Gastroesophageal sphincter (tissue), 4 donors: Measurements from ENCODE around the gene OSTF1. TPM values are rescaled to one million over a fixed set of nuclear protein-coding genes. Genes with fewer than 3 reads are reported as not detected.

Experiments
- ATAC-seq: fragments of 150-250 bp; one replicate; pipeline ENCODE4 v1.9.1; 2016; ENCODE audit warnings: mild to moderate bottlenecking, moderate library complexity
- H3K27ac ChIP-seq, 4 donors: fragments of 200-600 bp; sonication (generic) in 3 of 4; 1 replicate in 3 of 4; 2 replicates in 1 of 4; pipeline ENCODE4 v1.5.1; 2016 to 2019
- H3K27me3 ChIP-seq: fragments of 200-600 bp; sonication (generic); one replicate; pipeline ENCODE4 v1.5.1; 2019
- H3K36me3 ChIP-seq, 2 donors: fragments of 200-600 bp; sonication (generic); one replicate each; pipeline ENCODE4 v1.5.1; 2019; ENCODE audit warnings: control low read depth in 1 of 2
- H3K4me1 ChIP-seq, 3 donors: fragments of 200-600 bp; sonication (generic); 1 replicate in 2 of 3; 2 replicates in 1 of 3; pipeline ENCODE4 v1.5.1; 2016 to 2019; ENCODE audit warnings: control low read depth in 2 of 3
- H3K4me3 ChIP-seq, 2 donors: fragments of 200-600 bp; sonication (generic); one replicate each; pipeline ENCODE4 v1.5.1; 2019; ENCODE audit warnings: mild to moderate bottlenecking in 1 of 2, moderate library complexity in 1 of 2
- H3K9me3 ChIP-seq, 3 donors: fragments of 200-600 bp; sonication (generic); one replicate each; pipeline ENCODE4 v1.5.1; 2017 to 2019; ENCODE audit warnings: control low read depth in 2 of 3
- CTCF ChIP-seq, 4 experiments: fragments of 200-600 bp in 2 of 4; fragments of 450-650 bp in 2 of 4; sonication (generic) in 1 of 4; IDR thresholded peaks; one replicate each; pipeline ENCODE4 v1.5.1; 2017 to 2019; ENCODE audit warnings: antibody characterized with exemption in 4 of 4, mild to moderate bottlenecking in 2 of 4, moderate library complexity in 2 of 4
- EP300 ChIP-seq: sonication (generic); formaldehyde crosslinking; IDR thresholded peaks from one replicate; pipeline ENCODE4 v1.6.1; 2017; ENCODE audit warnings: antibody characterized with exemption, mild to moderate bottlenecking
- POLR2A ChIP-seq, 2 donors: fragments of 450-650 bp; IDR thresholded peaks; one replicate each; pipeline ENCODE4 v1.6.1; 2017; ENCODE audit warnings: antibody characterized with exemption in 2 of 2, mild to moderate bottlenecking in 2 of 2, moderate library complexity in 1 of 2
- POLR2AphosphoS5 ChIP-seq: sonication (generic); formaldehyde crosslinking; IDR thresholded peaks from one replicate; pipeline ENCODE4 v1.6.1; 2017; ENCODE audit warnings: antibody characterized with exemption
- WGBS, 2 donors: methylation state at CpG; one replicate each; pipeline ENCODE4 v1.1.5; 2018; ENCODE audit warnings: low coverage in 1 of 2; 5-methylcytosine and 5-hydroxymethylcytosine counted together
- total RNA-seq, 4 donors: library from RNA; depleted of rRNA; stranded (reverse); fragments of >200 nt; gene quantifications; one replicate each; pipeline ENCODE4 v1.1.0, GENCODE V29; 2016

Gene OSTF1
- total RNA-seq, 4 donors from 2014 or later = 9.7 to 37.6 (median 28.5) TPM

DNA sequence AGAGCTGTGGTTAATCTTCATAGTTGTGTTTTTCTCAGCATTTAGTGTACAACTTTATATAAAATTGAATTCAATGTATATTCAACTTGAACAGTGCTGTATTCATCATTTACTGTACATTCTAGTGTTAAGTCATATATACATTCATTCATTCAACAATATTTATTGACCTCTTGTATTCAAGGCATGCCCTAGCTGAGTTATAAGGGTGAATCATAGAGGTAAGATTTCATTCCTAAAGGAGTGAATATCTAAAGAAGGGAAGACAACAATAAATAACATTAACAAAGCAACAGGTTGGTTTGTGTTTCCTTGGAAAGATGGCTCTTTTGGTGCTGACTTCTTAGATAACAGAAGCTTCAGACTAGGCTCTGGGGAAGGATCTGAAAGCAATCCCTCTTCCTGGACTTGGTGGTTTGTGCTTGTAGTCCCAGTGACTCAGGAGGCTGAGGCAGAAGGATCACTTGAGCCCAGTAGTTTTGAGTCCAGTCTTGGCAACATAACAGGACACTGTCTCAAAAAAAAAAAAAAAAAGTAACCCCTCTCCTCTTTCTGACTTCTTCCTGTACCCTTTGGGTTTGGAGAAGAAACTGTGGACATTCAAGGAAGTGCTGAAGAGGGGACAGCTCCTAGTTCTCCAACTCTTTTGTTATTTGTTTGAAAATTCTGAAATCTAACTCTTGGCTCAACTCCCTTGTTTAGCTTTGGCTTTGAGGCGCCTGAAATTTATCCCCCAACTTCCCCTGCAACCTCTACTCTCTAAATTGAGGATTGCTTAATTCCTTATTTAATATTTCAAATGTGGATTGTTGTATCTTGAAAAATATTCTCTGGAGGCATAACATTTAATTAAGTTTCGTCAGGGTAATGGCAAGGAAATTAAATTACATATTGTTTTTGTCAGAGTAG, 80.2 kb downstream of the OSTF1 start:
- H3K27ac ChIP-seq = no peak overlapping the region
- H3K9me3 ChIP-seq = peaks cover 0 to 24% (median 0%) of the 10 kb centered on the region in 3 donors
- peaks cover 0 to 40% of the 10 kb centered on the region in 2 donors for H3K36me3 ChIP-seq
- TF ChIP-seq POLR2A (IDR thresholded peaks at IDR 0.05) (no peak), EP300 (no peak), POLR2AphosphoS5 (no peak), CTCF (IDR thresholded peaks at IDR 0.05) (no peak)
- WGBS, 2 donors = 29 to 40% methylated on average over 2 of the region's 2 CpGs
- no peaks in the 10 kb centered on the region for H3K4me1 ChIP-seq
- no peak for ATAC-seq
- no peaks in the 10 kb centered on the region for H3K27me3 ChIP-seq
- no peak overlapping the region for H3K4me3 ChIP-seq

GRCh38 chr9:75169623-75170022, 81.3 kb downstream of the OSTF1 start:
- Histone ChIP-seq H3K27ac (no peak overlapping the region), H3K36me3 (peaks cover 0 to 34% of the 10 kb centered on the region in 2 donors), H3K27me3 (no peaks in the 10 kb centered on the region), H3K4me3 (no peak overlapping the region), H3K9me3 (peaks cover 0 to 17% (median 0%) of the 10 kb centered on the region in 3 donors), H3K4me1 (no peaks in the 10 kb centered on the region)
- WGBS, 2 donors = 69 to 70% methylated on average over 4 of the region's 4 CpGs
- no peak for TF ChIP-seq POLR2A (IDR thresholded peaks at IDR 0.05)
- TF ChIP-seq POLR2AphosphoS5 = no peak
- TF ChIP-seq CTCF (IDR thresholded peaks at IDR 0.05) = no peak
- no peak for TF ChIP-seq EP300
- no peak for ATAC-seq

DNA sequence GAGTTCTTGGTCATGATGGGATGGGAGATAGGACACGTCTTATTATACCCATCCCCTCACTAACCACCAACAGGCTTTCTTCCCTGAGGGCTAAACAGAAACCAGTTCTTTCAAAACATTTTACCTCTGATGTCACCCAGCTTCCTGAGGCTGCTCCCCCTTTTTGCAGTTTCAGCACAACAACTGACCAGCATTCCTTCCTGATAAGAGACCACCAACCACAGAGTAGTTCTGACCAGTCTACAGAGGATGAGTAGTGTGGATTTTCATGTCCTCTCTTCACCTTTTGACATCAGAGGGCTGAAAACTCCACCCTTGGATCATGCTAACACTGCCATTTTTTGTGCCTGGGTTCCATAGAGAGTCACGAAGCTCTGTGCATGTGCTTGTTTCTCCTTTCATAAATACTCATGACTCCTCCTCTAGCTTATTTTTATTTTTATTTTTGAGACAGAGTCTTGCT, 82.6 kb downstream of the OSTF1 start:
- Histone ChIP-seq H3K36me3 (peaks cover 0 to 31% of the 10 kb centered on the region in 2 donors), H3K9me3 (peaks cover 0 to 14% (median 0%) of the 10 kb centered on the region in 3 donors), H3K4me3 (no peak overlapping the region), H3K27ac (no peak overlapping the region), H3K4me1 (no peaks in the 10 kb centered on the region), H3K27me3 (no peaks in the 10 kb centered on the region)
- 84 to 90% methylated on average over 2 of the region's 2 CpGs for WGBS, 2 donors
- ATAC-seq = no peak
- no peak for TF ChIP-seq CTCF (IDR thresholded peaks at IDR 0.05)

- Histone ChIP-seq H3K4me3 (no peak overlapping the region), H3K27ac (no peak overlapping the region), H3K4me1 (no peaks in the 10 kb centered on the region), H3K9me3 (no peaks in the 10 kb centered on the region), H3K36me3 (peaks cover 0 to 13% of the 10 kb centered on the region in 2 donors), H3K27me3 (no peaks in the 10 kb centered on the region)
- no peak for ATAC-seq
- no peak for TF ChIP-seq EP300
- TF ChIP-seq POLR2AphosphoS5 = no peak
- TF ChIP-seq POLR2A (IDR thresholded peaks at IDR 0.05) = no peak
- no peak for TF ChIP-seq CTCF (IDR thresholded peaks at IDR 0.05)
- 80 to 88% methylated on average over 2 to 5 of the region's 6 CpGs for WGBS, 2 donors
Measured at GRCh38 chr9:75175395-75175794, 87.1 kb downstream of the OSTF1 start.

GRCh38 chr9:75176037-75176436, 87.7 kb downstream of the OSTF1 start:
- no peaks in the 10 kb centered on the region for H3K4me1 ChIP-seq
- ATAC-seq = no peak
- H3K4me3 ChIP-seq = no peak overlapping the region
- H3K27me3 ChIP-seq = no peaks in the 10 kb centered on the region
- peaks cover 0 to 12% of the 10 kb centered on the region in 2 donors for H3K36me3 ChIP-seq
- TF ChIP-seq EP300 (no peak), CTCF (IDR thresholded peaks at IDR 0.05) (no peak), POLR2A (IDR thresholded peaks at IDR 0.05) (no peak), POLR2AphosphoS5 (no peak)
- H3K27ac ChIP-seq = no peak overlapping the region
- H3K9me3 ChIP-seq = no peaks in the 10 kb centered on the region
